ENCODE measurements around the gene RNF19B. TPM values are rescaled to one million over a fixed set of nuclear protein-coding genes. Genes with fewer than 3 reads are reported as not detected.

The RNF19B gene
- total and polyA plus RNA-seq, 2 of the 13 experiments (the other 11 are each of a cell fraction or from before 2014, with no cell fraction given) = 15.3 to 22.5 TPM

- TF ChIP-seq NFATC3 (CRISPR knock-in tag; IDR thresholded peaks at IDR 0.05) (no peak), ZNF17 (CRISPR knock-in tag; IDR thresholded peaks at IDR 0.05) (no peak), HMG20B (CRISPR knock-in tag; conservative IDR thresholded peaks at IDR 0.05) (no peak), BCL3 (CRISPR knock-in tag; IDR thresholded peaks at IDR 0.05) (no peak), MYC (CRISPR knock-in tag; IDR thresholded peaks at IDR 0.05; ENCODE audit: borderline replicate concordance) (no peak), ZNF576 (CRISPR knock-in tag; IDR thresholded peaks at IDR 0.05) (no peak), ZC3H4 (CRISPR knock-in tag; IDR thresholded peaks at IDR 0.05; ENCODE audit: borderline replicate concordance) (no peak), ZIK1 (CRISPR knock-in tag; IDR thresholded peaks at IDR 0.05; ENCODE audit: borderline replicate concordance, low read depth) (no peak; the same call in 1 of the 2 replicates), ZNF367 (CRISPR knock-in tag; IDR thresholded peaks at IDR 0.05; ENCODE audit: borderline replicate concordance) (no peak), ZNF225 (CRISPR knock-in tag; IDR thresholded peaks at IDR 0.05) (no peak), ZNF558 (CRISPR knock-in tag; IDR thresholded peaks at IDR 0.05; ENCODE audit: borderline replicate concordance) (no peak), TSC22D2 (CRISPR knock-in tag; IDR thresholded peaks at IDR 0.05; ENCODE audit: borderline replicate concordance) (0 out of 2 replicates have a peak, but pooled peaks have one; percentile 66), RARG (CRISPR knock-in tag; IDR thresholded peaks at IDR 0.05; ENCODE audit: low read depth) (no peak), GATAD2A (CRISPR knock-in tag; IDR thresholded peaks at IDR 0.05) (no peak), ZNF589 (CRISPR knock-in tag; conservative IDR thresholded peaks at IDR 0.05) (no peak), EHMT2 (IDR thresholded peaks at IDR 0.05; ENCODE audit: borderline replicate concordance, low read depth, low read length) (no peak), ZFY (CRISPR knock-in tag; IDR thresholded peaks at IDR 0.05) (0 out of 2 replicates have a peak, but pooled peaks have one; percentile 14), ZBTB7B (CRISPR knock-in tag; IDR thresholded peaks at IDR 0.05) (no peak), HDAC2 (CRISPR knock-in tag; IDR thresholded peaks at IDR 0.05) (peak; percentile 27; the same call in 1 of the 2 replicates), CHD2 (IDR thresholded peaks at IDR 0.05; ENCODE audit: low read depth, low read length) (no peak), POLR2A (IDR thresholded peaks at IDR 0.05; ENCODE audit: insufficient read depth in 1 of 2, low read depth in 2 of 2, low read length in 2 of 2) (no peak), ZNF780A (CRISPR knock-in tag; IDR thresholded peaks at IDR 0.05) (no peak), ZNF564 (CRISPR knock-in tag; IDR thresholded peaks at IDR 0.05) (no peak), KDM2A (CRISPR knock-in tag; IDR thresholded peaks at IDR 0.05; ENCODE audit: borderline replicate concordance, low read depth) (peak; percentile 53; the same call in 1 of the 2 replicates), ZNF766 (CRISPR knock-in tag; IDR thresholded peaks at IDR 0.05; ENCODE audit: borderline replicate concordance) (no peak), ZNF263 (CRISPR knock-in tag; IDR thresholded peaks at IDR 0.05) (no peak), BORCS8-MEF2B (CRISPR knock-in tag; IDR thresholded peaks at IDR 0.05) (peak; percentile 49; the same call in 1 of the 2 replicates), PPARG (CRISPR knock-in tag; conservative IDR thresholded peaks at IDR 0.05) (0 out of 2 replicates have a peak, but pooled peaks have one; percentile 37), NFYC (CRISPR knock-in tag; IDR thresholded peaks at IDR 0.05) (no peak)
- TF ChIP-seq, protein P1, sequence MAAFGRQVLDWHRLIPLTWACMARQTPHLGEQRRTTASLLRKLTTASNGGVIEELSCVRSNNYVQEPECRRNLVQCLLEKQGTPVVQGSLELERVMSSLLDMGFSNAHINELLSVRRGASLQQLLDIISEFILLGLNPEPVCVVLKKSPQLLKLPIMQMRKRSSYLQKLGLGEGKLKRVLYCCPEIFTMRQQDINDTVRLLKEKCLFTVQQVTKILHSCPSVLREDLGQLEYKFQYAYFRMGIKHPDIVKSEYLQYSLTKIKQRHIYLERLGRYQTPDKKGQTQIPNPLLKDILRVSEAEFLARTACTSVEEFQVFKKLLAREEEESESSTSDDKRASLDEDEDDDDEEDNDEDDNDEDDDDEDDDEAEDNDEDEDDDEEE (CRISPR knock-in tag; IDR thresholded peaks at IDR 0.05) = no peak
These were observed 706 bp downstream of the RNF19B start (continued) for GRCh38 chr1:32963746-32964460.
